Measurements from ENCODE around the gene CENPV. TPM values are rescaled to one million over a fixed set of nuclear protein-coding genes. Genes with fewer than 3 reads are reported as not detected.

CENPV gene
- total and polyA plus RNA-seq, 2 of the 13 experiments (the other 11 are each of a cell fraction or from before 2014, with no cell fraction given), result 193 to 292 TPM

Other genes starting within 250 kb of the CENPV start
- gene NCOR1, start 137.9 kb downstream of the CENPV start, total RNA-seq (2016; rRNA removed; fragmentation: Illumina TruSeq; extraction: Trizol), result 57.0 and 80.4 TPM in 2 replicates
- 65.5 and 71.7 TPM in 2 replicates for gene NCOR1, start 137.9 kb downstream of the CENPV start, polyA plus RNA-seq (2011; rRNA removed)
- gene PIGL, start 136.3 kb downstream of the CENPV start, total RNA-seq (2016; rRNA removed; fragmentation: Illumina TruSeq; extraction: Trizol), result 9.8 and 28.5 TPM in 2 replicates
- 63.8 and 89.6 TPM in 2 replicates for gene PIGL, start 136.3 kb downstream of the CENPV start, polyA plus RNA-seq (2011; rRNA removed)
- gene UBB, start 27.6 kb upstream of the CENPV start, total RNA-seq (2016; rRNA removed; fragmentation: Illumina TruSeq; extraction: Trizol), result 2,066 and 2,598 TPM in 2 replicates
- gene UBB, start 27.6 kb upstream of the CENPV start, polyA plus RNA-seq (2011; rRNA removed), result 1,130 and 1,263 TPM in 2 replicates
- gene TRPV2, start 62.1 kb upstream of the CENPV start, total RNA-seq (2016; rRNA removed; fragmentation: Illumina TruSeq; extraction: Trizol), result 7.3 and 13.6 TPM in 2 replicates
- 21.3 and 37.6 TPM in 2 replicates for gene TRPV2, start 62.1 kb upstream of the CENPV start, polyA plus RNA-seq (2011; rRNA removed)
- 0.06 TPM in 1 of 2 replicates, not detected in the other for gene LRRC75A, start 138.7 kb upstream of the CENPV start, total RNA-seq (2016; rRNA removed; fragmentation: Illumina TruSeq; extraction: Trizol)
- 0.03 and 0.18 TPM in 2 replicates for gene LRRC75A, start 138.7 kb upstream of the CENPV start, polyA plus RNA-seq (2011; rRNA removed)
- 0.06 TPM in 1 of 2 replicates, not detected in the other for gene ZNF287, start 215.7 kb upstream of the CENPV start, total RNA-seq (2016; rRNA removed; fragmentation: Illumina TruSeq; extraction: Trizol)
- gene ZNF287, start 215.7 kb upstream of the CENPV start, polyA plus RNA-seq (2011; rRNA removed), result 0.04 and 0.21 TPM in 2 replicates

Data from HepG2 (cell line).